Coronary artery (tissue), 2 donors: ENCODE results near the gene LGR5.

Source experiments
- DNase-seq: peaks from one replicate; pipeline ENCODE4 v3.0.0-alpha.2; 2017; ENCODE audit warnings: low spot score
- H3K27ac ChIP-seq, 2 donors: fragments of 200-600 bp; sonication (generic); one replicate each; pipeline ENCODE4 v1.5.1; 2016 to 2019
- H3K4me3 ChIP-seq: fragments of 200-600 bp; sonication (generic); 2 replicates; pipeline ENCODE4 v1.5.1; 2016; ENCODE audit warnings: mild to moderate bottlenecking, moderate library complexity
- TF ChIP-seq, protein P1 (sequence below): fragments of 200-600 bp; sonication (generic); IDR thresholded peaks from one replicate; pipeline ENCODE4 v1.5.1; 2019; ENCODE audit warnings: antibody characterized with exemption

LGR5 gene

DNA sequence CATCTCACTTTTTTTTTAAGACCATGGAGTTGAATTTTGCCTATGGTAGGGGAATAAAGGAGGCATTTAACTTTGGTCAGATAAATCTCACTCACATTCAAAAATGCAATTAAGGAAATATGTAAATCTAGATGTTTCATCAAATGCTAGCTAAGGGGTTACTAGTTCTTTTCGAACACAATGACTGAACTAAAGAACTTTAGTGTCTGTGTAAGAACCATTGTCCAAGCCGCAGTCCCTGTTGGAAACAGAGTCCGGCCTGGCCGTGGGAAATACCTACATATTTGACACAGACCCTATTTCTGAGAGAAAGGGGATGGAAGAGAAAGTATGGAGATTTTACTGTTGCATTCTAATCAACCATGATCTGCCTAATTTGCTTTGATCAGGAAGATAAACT is 17.4 kb downstream of the LGR5 start:
- no peak for DNase-seq
- TF ChIP-seq, protein P1, sequence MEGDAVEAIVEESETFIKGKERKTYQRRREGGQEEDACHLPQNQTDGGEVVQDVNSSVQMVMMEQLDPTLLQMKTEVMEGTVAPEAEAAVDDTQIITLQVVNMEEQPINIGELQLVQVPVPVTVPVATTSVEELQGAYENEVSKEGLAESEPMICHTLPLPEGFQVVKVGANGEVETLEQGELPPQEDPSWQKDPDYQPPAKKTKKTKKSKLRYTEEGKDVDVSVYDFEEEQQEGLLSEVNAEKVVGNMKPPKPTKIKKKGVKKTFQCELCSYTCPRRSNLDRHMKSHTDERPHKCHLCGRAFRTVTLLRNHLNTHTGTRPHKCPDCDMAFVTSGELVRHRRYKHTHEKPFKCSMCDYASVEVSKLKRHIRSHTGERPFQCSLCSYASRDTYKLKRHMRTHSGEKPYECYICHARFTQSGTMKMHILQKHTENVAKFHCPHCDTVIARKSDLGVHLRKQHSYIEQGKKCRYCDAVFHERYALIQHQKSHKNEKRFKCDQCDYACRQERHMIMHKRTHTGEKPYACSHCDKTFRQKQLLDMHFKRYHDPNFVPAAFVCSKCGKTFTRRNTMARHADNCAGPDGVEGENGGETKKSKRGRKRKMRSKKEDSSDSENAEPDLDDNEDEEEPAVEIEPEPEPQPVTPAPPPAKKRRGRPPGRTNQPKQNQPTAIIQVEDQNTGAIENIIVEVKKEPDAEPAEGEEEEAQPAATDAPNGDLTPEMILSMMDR = no peak
- no peak overlapping the region for H3K4me3 ChIP-seq
- no peak overlapping the region for H3K27ac ChIP-seq

DNA sequence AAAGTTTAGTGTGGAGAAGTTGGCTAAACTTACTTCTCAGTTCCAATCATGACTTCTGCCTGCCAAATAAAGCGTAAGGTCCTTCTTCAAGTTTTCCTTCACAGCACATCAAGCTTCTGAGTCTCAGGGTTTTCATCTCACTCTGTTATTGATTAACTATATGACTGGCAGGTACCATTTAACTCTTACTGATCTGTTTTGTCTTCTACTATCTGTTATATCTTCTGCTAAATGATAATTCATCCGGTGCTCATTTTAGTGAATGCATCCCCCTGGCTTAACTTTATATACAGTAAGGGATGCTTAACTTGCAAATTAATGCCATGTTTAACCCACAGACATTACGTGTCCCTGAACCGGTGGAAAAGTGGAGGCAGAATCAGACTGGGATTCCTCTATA is 20.7 kb downstream of the LGR5 start:
- Histone ChIP-seq H3K4me3 (no peak overlapping the region), H3K27ac (no peak overlapping the region)
- TF ChIP-seq, protein P1 = no peak
- DNase-seq = no peak

DNA sequence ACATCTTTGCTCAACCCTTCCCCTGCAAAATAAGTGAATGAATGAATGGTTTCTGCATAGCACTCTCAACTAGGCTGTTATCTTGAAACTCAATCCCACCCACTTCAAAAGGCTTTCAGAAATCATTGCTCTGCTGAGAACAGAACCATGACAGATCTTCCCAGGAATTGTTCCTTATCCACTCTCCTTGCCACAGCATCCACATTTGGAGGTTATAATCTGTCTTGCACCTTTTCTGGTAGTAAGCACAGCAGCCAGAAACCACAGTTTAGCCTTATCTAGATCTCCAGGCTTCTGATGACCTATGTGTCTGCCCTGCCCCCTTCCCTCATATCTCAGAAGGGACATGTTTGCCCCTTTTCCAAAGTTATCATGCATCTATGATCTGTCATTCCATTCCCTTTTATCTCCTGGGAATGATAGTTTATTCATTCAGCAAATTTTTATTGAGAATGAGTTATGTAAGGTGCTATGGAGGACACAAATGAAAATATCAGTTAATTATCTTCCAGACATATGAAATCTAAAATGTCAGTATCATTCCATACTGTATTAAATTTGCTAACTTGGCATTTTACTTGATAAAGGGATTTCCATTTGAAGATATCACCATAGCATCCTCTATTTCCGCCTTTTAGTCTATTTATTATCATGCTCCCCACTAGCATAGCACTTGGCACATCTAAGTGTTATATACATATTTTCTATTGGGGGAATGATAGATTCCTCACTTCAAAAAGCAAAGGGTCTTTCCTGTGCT is 21.4 kb downstream of the LGR5 start:
- Histone ChIP-seq H3K4me3 (no peak overlapping the region), H3K27ac (no peak overlapping the region)
- DNase-seq = no peak
- TF ChIP-seq, protein P1 = no peak

DNA sequence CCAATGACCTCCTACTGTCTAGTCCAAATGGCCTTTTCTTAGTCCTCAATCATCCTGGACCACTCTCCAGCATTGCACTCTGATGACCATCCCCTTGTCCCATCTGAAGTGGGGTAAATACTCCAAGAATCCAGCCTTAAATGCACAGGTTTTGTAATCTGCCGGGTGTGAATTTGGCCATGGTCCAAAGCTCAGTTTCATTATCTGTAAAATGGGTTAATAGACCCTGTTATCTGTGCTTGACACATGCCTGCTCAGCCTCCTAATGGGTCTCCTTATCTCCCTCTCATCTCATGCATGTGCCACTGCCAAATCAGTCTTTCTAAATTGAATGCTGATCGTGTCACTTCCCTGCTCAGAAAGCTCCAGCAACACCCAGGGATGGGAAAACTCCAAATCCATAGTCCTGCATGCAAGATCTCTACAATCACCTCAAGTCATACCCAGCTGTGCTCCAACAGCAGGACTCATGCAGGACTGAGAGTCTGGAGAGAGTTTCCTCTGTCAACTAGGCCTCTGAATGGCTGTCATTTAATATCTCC is 22.3 kb downstream of the LGR5 start:
- DNase-seq = no peak
- Histone ChIP-seq H3K27ac (no peak overlapping the region), H3K4me3 (no peak overlapping the region)
- TF ChIP-seq, protein P1 = no peak

DNA sequence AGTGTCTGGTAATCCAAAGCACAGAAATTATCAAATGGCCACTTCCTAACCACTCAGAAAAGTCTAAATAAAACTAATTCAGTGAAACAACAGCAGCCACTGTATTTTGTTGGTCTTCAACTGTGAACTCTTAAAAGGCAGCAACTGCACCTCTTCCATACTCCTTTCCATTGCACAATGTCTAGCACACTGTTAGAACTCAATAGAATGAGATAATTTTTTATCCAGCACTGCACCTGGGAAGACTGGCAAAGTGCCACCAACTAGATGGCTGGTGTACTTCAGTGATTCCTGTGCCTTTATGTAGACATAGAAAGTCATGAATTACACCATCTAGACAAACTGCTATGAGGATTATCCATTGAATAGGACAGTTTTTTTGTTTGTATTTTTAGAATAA is 26.2 kb downstream of the LGR5 start:
- TF ChIP-seq, protein P1 = no peak
- DNase-seq = no peak
- Histone ChIP-seq H3K27ac (no peak overlapping the region), H3K4me3 (no peak overlapping the region)

DNA sequence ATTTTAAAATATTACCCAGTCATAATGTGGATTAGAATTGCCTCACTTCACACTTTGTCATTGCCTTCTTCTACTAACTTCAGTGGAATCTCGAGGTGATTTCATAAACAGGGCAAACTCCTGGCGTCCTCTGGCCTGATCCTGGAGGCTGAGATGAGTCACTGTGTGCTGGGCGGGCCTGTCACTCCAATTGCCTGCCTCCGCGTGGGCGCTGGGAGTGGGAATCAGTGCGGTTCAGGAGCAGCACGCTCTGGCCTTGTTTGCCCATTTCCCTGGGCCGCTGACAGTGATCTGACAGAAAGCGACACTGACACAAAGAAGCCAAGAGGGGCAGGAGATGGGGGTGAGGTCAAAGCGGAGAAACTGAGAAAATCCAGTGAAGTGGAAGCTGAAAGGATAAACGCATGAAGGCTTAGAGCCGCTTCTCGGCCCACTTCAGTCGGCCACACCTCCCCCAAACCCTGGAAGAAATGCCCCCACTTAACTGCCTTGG is 29.7 kb downstream of the LGR5 start:
- Histone ChIP-seq H3K27ac (no peak overlapping the region), H3K4me3 (no peak overlapping the region)
- no peak for DNase-seq
- TF ChIP-seq, protein P1 = no peak

DNA sequence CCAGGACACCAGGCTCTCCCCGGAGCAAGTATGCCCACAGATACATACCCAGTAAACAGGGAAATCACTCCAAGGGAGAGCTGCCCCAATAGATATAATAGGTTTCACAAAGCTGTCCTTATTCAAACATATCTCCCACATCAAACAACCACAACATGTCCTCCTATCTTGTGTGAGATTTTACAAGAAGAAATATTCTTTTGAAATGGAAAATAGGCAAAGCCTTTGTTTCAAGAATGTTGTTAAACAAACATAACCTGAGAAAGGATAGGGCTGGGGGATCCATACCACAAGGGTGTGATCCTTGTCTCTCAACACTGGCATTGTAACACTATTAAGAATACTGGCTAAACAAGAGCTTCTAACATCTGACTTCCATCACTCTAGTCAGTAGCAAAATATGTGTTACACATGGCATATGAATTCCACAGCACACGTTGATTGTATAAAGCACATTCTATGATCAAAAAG is 32.9 kb downstream of the LGR5 start:
- no peak for DNase-seq
- TF ChIP-seq, protein P1 = no peak
- Histone ChIP-seq H3K4me3 (no peak overlapping the region), H3K27ac (no peak overlapping the region)
